Hematopoietic multipotent progenitor cell treated with erythropoietin and hydrocortisone succinate and interleukin-3 and kit ligand, for 8 days (in vitro differentiated cells): ENCODE measurements around the gene ZNF862.

Experiments
- DNase-seq: peaks from one replicate; pipeline ENCODE4 v3.0.0-alpha.2; 2015

The ZNF862 gene

DNA sequence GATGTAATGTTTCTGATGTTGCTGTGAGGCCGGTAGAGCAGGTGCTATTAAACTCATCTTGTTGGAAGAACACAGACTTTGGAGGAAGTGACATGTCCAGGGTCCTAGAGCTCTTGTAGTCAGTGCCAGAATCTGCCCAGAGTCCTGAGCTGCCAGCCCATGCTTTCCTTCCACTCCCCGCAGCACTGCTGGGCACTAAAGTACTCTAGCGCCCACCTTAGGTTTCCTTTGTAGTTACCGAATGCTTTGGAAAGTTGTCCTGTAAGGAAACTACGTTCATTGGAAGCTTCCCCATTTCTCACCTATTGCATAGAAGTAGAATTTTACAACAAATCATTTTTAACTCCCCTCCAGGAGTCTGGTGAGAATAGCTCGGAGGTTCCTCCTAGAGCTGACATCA lies 11.0 kb downstream of the ZNF862 start:
- DNase-seq, result no peak

- no peak for DNase-seq
Observed at GRCh38 chr7:149850007-149850594, 11.9 kb downstream of the ZNF862 start.

DNA sequence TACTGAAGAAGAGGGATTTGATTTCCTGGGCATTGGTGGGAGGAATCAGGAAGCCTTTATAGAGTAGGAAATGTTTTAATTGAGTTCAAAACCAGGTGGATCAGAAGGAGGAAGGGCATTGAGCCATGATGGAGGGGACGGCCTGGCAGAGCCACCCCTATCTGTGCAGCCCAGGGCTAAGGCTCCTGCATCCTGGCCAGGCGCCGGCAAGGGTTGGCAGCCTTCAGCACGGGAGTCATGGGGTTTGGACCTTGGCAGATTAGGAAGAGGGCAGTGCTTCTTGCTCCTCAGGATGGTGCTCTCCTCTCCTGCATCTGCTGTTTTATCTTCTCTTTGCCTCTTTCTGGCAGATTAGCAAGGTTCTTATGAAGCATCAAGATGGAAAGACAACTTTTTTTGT lies 12.5 kb downstream of the ZNF862 start:
- DNase-seq, result no peak

DNA sequence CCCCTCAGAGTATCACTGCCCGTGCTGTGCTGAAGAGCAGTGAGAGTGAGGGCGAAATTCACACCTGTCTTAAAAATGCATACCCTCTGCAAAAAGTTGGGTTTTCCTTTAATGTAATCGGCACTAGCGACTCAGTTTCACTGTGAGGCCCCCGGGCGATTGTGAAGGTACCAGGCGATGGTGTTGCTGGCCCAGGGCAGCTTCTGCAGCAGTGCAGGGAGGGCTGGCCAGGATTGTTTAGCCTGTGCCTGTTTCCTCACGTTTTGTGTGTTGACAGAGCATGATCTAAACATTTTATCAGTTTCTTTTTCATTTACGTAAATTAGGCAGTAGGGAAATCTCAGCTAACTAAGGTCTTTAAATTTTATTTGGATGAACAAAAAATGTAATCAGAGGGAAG lies 13.3 kb downstream of the ZNF862 start:
- DNase-seq, result no peak

GRCh38 chr7:149853157-149853556 lies 15.0 kb downstream of the ZNF862 start:
- no peak for DNase-seq

DNA sequence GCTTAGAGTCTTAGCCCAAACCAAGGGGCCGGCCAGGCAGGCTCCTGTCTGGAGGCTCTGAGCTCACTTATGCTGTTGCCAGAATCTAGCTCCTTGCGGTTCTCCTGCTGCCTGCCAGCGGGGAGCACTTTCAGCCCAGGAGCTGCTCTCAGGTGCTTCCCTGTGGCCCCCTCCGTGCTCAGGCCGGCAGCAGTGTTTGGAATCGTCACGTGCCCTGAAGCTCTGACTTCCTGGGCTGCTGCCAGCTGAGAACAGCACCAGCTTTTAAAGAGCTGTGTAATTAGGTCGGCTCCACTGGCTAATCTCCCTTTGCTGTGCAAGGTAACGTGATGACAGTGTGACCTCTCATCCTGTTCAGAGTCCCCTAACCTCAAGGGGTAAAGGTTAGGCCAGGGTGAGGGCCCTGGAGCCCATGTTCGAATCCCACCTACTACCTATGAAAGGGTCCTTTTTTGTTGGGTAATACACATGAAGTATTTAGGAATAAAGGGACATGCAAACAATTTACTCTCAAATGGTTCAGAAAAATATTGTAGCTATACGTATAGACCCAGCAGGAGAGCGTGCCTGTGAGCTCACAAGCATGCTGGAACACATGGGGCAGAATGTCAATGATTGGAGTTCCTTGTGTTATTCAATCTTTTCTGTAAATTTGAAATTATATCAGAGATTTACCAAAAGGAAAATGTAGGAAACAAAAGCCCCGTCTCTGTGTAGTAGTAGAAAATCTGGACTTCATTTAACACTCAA lies 16.6 kb downstream of the ZNF862 start:
- DNase-seq, result no peak

- DNase-seq, result no peak
Observed at GRCh38 chr7:149855361-149856305, 17.5 kb downstream of the ZNF862 start.

GRCh38 chr7:149856583-149856982 lies 18.4 kb downstream of the ZNF862 start:
- DNase-seq, result no peak

DNA sequence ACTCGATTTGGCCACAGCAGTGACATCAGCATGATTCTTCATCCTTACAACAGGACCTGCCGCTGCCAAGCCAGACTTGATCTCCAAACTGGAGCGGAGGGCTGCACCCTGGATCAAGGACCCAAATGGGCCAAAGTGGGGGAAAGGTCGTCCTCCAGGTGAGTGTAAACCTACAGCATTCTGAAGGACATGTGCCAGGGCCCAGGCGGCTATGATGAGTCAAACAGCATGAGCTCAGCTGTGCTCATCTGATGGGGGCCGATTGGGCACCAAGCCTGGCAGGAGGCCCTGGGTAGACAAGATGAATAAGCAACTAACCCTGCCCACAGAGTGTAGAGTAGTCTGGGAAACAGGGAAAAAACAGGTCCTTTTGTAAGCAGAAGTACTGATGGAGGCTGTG lies 21.2 kb downstream of the ZNF862 start:
- DNase-seq, result no peak

DNA sequence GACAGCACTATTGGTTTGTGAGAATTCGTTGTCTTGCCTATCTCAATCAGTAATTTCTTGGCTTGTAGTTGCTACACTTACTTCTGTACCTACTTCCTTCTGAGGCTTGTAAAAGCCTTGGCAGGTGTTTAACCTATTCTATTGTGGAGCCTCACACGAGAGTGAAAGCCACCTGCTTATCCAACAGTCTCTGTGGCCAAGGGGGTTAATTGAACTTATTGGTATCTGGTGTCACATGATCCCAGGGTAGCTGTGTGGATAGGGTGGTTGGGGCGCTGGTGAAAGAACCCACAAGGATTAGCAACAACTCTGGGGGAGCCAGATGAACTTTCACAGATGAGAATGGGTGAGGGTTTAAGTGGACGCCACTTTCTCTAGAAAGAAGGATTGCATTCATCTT lies 21.7 kb downstream of the ZNF862 start:
- DNase-seq, result no peak

DNA sequence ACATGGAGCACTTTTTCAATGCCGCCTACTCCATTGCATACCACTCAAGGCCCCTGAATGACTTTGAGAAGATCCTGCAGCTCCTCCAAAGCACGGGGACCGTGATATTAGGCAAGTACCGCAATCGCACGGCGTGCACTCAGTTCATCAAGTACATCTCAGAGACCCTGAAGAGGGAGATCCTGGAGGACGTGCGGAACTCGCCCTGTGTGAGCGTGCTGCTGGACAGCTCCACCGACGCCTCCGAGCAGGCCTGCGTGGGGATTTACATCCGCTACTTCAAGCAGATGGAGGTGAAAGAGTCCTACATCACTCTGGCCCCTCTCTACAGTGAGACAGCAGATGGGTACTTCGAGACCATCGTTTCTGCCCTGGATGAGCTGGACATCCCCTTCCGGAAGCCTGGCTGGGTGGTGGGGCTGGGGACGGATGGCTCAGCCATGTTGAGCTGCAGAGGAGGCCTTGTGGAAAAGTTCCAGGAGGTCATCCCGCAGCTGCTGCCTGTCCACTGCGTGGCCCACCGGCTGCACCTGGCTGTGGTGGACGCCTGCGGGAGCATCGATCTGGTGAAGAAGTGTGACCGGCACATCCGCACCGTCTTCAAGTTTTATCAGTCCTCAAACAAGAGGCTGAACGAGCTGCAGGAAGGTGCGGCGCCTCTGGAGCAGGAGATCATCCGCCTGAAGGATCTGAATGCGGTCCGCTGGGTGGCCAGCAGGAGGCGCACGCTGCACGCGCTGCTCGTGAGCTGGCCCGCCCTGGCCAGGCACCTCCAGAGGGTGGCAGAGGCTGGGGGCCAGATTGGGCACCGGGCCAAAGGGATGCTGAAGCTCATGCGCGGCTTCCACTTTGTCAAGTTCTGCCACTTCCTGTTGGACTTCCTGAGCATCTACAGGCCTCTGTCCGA lies 22.9 kb downstream of the ZNF862 start:
- DNase-seq, result no peak

DNA sequence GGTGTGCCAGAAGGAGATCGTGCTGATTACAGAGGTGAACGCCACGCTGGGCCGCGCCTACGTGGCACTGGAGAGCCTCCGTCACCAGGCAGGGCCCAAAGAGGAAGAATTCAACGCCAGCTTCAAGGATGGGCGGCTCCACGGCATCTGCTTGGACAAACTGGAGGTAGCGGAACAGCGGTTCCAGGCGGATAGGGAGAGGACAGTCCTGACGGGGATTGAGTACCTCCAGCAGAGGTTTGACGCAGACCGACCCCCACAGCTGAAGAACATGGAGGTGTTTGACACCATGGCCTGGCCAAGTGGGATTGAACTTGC lies 23.5 kb downstream of the ZNF862 start:
- DNase-seq, result no peak

GRCh38 chr7:149862156-149862555 lies 24.0 kb downstream of the ZNF862 start:
- no peak for DNase-seq

GRCh38 chr7:149863500-149863899 lies 25.3 kb downstream of the ZNF862 start:
- no peak for DNase-seq

GRCh38 chr7:149864023-149864422 lies 25.8 kb downstream of the ZNF862 start:
- no peak for DNase-seq

DNA sequence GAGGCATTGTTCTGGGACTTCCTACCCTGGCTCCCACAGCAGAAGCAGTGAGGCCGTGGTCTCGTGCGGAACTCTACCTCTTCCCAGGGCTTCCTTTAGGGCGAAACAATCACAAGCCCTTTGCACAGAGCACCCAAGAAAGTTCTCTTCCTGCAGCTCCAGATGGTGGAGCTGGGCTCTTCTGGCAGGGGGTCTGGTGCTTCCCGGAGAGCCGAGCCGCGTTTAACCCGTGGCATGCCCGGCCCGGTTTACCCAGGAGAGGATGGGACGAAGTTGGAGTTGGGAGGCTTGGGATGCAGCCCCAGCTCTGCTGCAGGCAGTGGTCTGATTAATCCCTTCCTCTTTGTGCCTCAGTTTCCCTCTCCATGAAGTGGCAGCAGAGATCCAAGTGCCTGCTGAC lies 26.6 kb downstream of the ZNF862 start:
- no peak for DNase-seq

- peak; percentile 16 for DNase-seq
Observed at GRCh38 chr7:149865437-149865836, 27.3 kb downstream of the ZNF862 start.

GRCh38 chr7:149866139-149866778 lies 28.1 kb downstream of the ZNF862 start:
- DNase-seq, result no peak

DNA sequence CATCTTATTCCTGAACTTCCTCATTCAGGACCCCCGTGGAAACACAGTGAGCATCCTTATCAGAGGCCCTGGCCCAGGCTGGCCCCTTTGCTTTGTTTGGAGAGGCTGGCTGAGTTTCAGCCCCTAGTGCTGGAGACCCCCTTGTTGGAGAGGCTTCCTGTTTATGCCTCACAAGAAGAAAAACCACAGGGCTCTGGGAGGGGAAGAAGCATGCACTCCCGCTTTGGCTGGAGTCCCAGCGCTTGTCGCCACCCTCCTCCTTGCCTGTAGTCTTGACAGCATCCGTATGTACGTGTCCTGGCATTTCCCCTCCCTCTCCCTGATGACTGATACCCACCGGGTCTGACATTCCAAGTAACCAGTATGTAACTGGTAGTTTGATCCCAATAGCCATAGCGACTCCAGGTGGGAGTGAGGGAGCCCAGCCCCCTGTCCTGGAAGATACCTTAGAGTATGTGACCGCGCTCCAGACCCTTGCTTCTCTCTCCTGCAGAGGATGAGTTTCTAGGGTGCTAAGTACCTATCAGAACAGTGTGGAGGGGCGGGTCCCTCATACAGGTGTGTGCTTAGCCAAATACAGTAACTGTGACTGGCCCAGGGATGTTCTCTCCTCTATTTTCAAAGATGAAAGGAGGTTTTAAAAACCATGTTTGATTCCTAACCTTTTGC lies 28.7 kb downstream of the ZNF862 start:
- peak; percentile 19 for DNase-seq

DNA sequence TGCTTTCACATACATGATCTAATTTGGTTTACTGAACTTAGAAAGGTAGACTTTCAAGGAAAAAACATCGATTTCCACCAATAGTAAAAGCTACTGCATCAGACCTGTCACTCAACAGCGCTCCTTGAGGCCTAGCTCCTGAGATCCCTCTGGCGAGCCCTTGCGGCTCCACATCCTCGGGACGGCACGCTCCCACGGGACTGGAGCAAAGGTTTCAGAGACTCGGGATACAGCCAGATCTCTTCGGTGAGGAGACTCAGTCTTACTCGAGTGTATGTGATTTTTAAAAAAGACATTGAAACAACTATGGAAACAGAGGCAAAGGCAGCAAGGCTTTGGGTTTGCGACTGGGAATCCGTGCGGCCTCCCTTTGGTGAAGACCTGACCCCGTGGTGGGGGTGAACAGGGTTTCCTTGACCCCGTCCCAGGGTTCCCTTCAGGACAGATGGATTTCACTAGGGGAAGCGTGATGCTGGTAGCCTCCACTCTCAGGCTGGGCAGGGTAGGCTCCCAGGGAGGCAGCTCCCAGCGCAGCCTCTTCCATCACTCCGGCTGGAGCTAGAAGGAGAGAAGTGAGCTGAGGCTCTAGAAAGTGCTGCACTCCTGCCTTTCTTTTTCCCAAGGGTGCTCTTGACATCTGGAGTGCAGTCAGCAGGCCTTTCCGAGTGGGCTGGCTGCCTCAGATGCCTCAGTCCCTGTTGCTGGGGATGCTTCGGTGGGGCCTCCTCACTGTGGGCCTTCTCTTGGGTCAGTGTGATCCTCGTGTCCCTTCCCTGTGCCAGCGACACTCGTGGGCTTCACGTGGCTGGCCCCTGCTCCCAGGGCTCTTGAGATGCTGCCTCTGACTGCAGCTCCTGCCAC lies 29.8 kb downstream of the ZNF862 start:
- no peak for DNase-seq
